Measurements from ENCODE around the gene STXBP2. TPM values are rescaled to one million over a fixed set of nuclear protein-coding genes. Genes with fewer than 3 reads are reported as not detected.

STXBP2 gene
- total and polyA plus RNA-seq, 10 donors, result 58.8 to 455 (median 182) TPM

DNA sequence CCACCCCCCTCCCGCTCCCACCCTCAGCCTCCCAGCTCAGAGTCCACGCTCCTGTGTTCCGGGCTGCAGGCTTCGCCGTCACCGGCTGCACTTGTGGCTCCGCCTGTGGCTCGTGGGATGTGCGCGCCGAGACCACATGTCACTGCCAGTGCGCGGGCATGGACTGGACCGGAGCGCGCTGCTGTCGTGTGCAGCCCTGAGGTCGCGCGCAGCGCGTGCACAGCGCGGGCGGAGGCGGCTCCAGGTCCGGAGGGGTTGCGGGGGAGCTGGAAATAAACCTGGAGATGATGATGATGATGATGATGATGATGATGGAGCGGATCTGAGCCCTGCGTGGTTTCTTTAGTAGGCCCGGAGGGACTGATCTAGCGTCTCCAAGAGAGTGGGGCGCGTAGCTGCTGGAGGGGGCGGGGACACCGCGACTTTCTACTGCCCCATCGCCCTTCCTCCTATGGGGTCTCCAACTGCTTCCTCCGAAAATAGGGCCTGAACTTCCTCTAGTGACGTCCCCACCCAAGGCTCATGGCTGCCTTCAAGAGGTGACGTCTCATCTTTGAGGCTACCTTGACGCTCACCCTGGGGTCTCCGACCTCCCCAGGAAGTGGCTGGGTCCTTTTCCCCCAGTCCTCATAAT, 33.4 kb downstream of the STXBP2 start:
- Histone ChIP-seq H3K36me3 (no peaks in the 10 kb centered on the region), H3K4me3 (peak overlapping the region in 5 of 8 donors; percentile 5 to 55 (median 8)), H3K9me3 (peaks cover 0 to 5% (median 0%) of the 10 kb centered on the region in 8 donors), H3K4me1 (peaks cover 0 to 37% (median 5%) of the 10 kb centered on the region in 6 donors), H3K27ac (peak overlapping the region in 4 of 8 donors; percentile 58 to 78 (median 72)), H3K27me3 (replicated peaks in 1 of 7) (peaks cover 0 to 57% (median 17%) of the 10 kb centered on the region in 7 donors)
- 3 to 6% (median 4%) methylated on average over 27 to 43 of the region's 43 CpGs for WGBS, 5 donors
- TF ChIP-seq CTCF (IDR thresholded peaks at IDR 0.05 in 8 of 11, conservative IDR thresholded peaks at IDR 0.05 in 3 of 11) (no peak), POLR2AphosphoS5 (IDR thresholded peaks at IDR 0.05) (peak in 1 of 3 donors; percentile 71)
- DNase-seq, result peak; percentile 86
- intact Hi-C loops (cut with DNase I; ENCODE audit: low total_unique reads), result no loop called here

DNA sequence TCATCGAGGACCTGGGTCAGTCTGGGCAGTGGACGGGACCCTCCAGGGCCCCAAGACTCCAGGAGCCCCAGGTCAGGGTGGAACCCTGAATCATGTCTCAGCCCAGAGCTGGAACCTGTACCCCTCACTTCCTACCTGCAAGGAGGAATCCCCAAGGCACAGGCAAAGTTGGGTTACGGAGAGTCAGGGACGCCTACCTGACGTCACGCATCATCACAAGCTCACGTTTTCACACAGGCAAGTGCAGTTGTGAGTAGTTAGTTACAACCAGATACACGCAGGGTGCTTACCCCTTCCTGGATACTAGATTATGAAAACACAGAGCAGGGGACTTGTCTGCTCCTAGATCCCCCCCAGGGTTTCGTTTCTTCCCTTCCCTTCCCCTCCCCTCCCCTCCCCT, 33.9 kb downstream of the STXBP2 start:
- no peak for TF ChIP-seq POLR2A (IDR thresholded peaks at IDR 0.05)
- no peak for TF ChIP-seq POLR2AphosphoS5 (IDR thresholded peaks at IDR 0.05)
- TF ChIP-seq CTCF (IDR thresholded peaks at IDR 0.05 in 8 of 11, conservative IDR thresholded peaks at IDR 0.05 in 3 of 11), result no peak
- 42 to 62% (median 50%) methylated on average over 9 of the region's 9 CpGs for WGBS, 5 donors
- peak overlapping the region in 4 of 8 donors; percentile 58 to 78 (median 72) for H3K27ac ChIP-seq
- peak overlapping the region in 2 of 8 donors; percentile 8 to 55 for H3K4me3 ChIP-seq
- intact Hi-C loops (cut with DNase I; ENCODE audit: low total_unique reads), result no loop called here
- no peaks in the 10 kb centered on the region for H3K36me3 ChIP-seq
- H3K4me1 ChIP-seq, result peaks cover 0 to 43% (median 9%) of the 10 kb centered on the region in 6 donors
- H3K27me3 ChIP-seq (replicated peaks in 1 of 7), result peaks cover 0 to 58% (median 17%) of the 10 kb centered on the region in 7 donors
- no peak for DNase-seq
- peaks cover 0 to 5% (median 0%) of the 10 kb centered on the region in 8 donors for H3K9me3 ChIP-seq

DNA sequence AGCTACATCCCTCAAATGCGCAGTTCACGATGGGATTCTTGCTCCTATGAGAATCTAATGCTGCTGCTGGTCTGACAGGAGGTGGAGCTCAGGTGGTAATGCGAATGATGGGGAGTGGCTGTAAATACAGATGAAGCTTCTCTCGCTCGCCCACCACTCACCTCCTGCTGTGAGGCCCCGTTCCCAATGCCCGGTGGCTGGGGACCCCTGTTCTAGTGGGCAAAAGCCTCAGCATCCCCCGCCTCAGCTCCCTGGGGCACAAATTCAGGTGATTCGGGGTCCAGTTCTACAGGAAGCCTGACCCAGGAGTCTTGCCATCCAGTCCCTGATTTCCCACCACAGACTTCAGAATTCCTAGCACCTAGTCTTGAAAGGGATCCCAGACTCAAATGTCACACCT, 35.6 kb downstream of the STXBP2 start:
- WGBS, 5 donors, result 55 to 76% (median 62%) methylated on average over 8 to 9 of the region's 9 CpGs
- DNase-seq, result no peak
- peaks cover 0 to 5% (median 0%) of the 10 kb centered on the region in 8 donors for H3K9me3 ChIP-seq
- intact Hi-C loops (cut with DNase I; ENCODE audit: low total_unique reads), result no loop called here
- TF ChIP-seq CTCF (IDR thresholded peaks at IDR 0.05 in 8 of 11, conservative IDR thresholded peaks at IDR 0.05 in 3 of 11), result no peak
- no peak for TF ChIP-seq POLR2AphosphoS5 (IDR thresholded peaks at IDR 0.05)
- TF ChIP-seq POLR2A (IDR thresholded peaks at IDR 0.05), result no peak
- H3K4me1 ChIP-seq, result peaks cover 0 to 59% (median 20%) of the 10 kb centered on the region in 6 donors
- H3K4me3 ChIP-seq, result no peak overlapping the region
- no peaks in the 10 kb centered on the region for H3K36me3 ChIP-seq
- peaks cover 0 to 75% (median 25%) of the 10 kb centered on the region in 7 donors for H3K27me3 ChIP-seq (replicated peaks in 1 of 7)
- peak overlapping the region in 3 of 8 donors; percentile 85 to 98 (median 98) for H3K27ac ChIP-seq
